Gastroesophageal sphincter (tissue), 4 donors: ENCODE measurements around the gene ABCG5. TPM values are rescaled to one million over a fixed set of nuclear protein-coding genes. Genes with fewer than 3 reads are reported as not detected.

Source experiments
- ATAC-seq: fragments of 150-250 bp; one replicate; pipeline ENCODE4 v1.9.1; 2016; ENCODE audit warnings: mild to moderate bottlenecking, moderate library complexity
- H3K27ac ChIP-seq, 4 donors: fragments of 200-600 bp; sonication (generic) in 3 of 4; 1 replicate in 3 of 4; 2 replicates in 1 of 4; pipeline ENCODE4 v1.5.1; 2016 to 2019
- H3K27me3 ChIP-seq: fragments of 200-600 bp; sonication (generic); one replicate; pipeline ENCODE4 v1.5.1; 2019
- H3K36me3 ChIP-seq, 2 donors: fragments of 200-600 bp; sonication (generic); one replicate each; pipeline ENCODE4 v1.5.1; 2019; ENCODE audit warnings: control low read depth in 1 of 2
- H3K4me1 ChIP-seq, 3 donors: fragments of 200-600 bp; sonication (generic); 1 replicate in 2 of 3; 2 replicates in 1 of 3; pipeline ENCODE4 v1.5.1; 2016 to 2019; ENCODE audit warnings: control low read depth in 2 of 3
- H3K4me3 ChIP-seq, 2 donors: fragments of 200-600 bp; sonication (generic); one replicate each; pipeline ENCODE4 v1.5.1; 2019; ENCODE audit warnings: mild to moderate bottlenecking in 1 of 2, moderate library complexity in 1 of 2
- H3K9me3 ChIP-seq, 3 donors: fragments of 200-600 bp; sonication (generic); one replicate each; pipeline ENCODE4 v1.5.1; 2017 to 2019; ENCODE audit warnings: control low read depth in 2 of 3
- EP300 ChIP-seq: sonication (generic); formaldehyde crosslinking; IDR thresholded peaks from one replicate; pipeline ENCODE4 v1.6.1; 2017; ENCODE audit warnings: antibody characterized with exemption, mild to moderate bottlenecking
- POLR2A ChIP-seq, 2 donors: fragments of 450-650 bp; IDR thresholded peaks; one replicate each; pipeline ENCODE4 v1.6.1; 2017; ENCODE audit warnings: antibody characterized with exemption in 2 of 2, mild to moderate bottlenecking in 2 of 2, moderate library complexity in 1 of 2
- POLR2AphosphoS5 ChIP-seq: sonication (generic); formaldehyde crosslinking; IDR thresholded peaks from one replicate; pipeline ENCODE4 v1.6.1; 2017; ENCODE audit warnings: antibody characterized with exemption
- WGBS, 2 donors: methylation state at CpG; one replicate each; pipeline ENCODE4 v1.1.5; 2018; ENCODE audit warnings: low coverage in 1 of 2; 5-methylcytosine and 5-hydroxymethylcytosine counted together
- total RNA-seq, 4 donors: library from RNA; depleted of rRNA; stranded (reverse); fragments of >200 nt; gene quantifications; one replicate each; pipeline ENCODE4 v1.1.0, GENCODE V29; 2016
- TF ChIP-seq, protein P1 (sequence below), 4 experiments: fragments of 200-600 bp in 2 of 4; fragments of 450-650 bp in 2 of 4; sonication (generic) in 1 of 4; IDR thresholded peaks; one replicate each; pipeline ENCODE4 v1.5.1; 2017 to 2019; ENCODE audit warnings: antibody characterized with exemption in 4 of 4, mild to moderate bottlenecking in 2 of 4, moderate library complexity in 2 of 4

ABCG5 gene
- total RNA-seq, result not detected

DNA sequence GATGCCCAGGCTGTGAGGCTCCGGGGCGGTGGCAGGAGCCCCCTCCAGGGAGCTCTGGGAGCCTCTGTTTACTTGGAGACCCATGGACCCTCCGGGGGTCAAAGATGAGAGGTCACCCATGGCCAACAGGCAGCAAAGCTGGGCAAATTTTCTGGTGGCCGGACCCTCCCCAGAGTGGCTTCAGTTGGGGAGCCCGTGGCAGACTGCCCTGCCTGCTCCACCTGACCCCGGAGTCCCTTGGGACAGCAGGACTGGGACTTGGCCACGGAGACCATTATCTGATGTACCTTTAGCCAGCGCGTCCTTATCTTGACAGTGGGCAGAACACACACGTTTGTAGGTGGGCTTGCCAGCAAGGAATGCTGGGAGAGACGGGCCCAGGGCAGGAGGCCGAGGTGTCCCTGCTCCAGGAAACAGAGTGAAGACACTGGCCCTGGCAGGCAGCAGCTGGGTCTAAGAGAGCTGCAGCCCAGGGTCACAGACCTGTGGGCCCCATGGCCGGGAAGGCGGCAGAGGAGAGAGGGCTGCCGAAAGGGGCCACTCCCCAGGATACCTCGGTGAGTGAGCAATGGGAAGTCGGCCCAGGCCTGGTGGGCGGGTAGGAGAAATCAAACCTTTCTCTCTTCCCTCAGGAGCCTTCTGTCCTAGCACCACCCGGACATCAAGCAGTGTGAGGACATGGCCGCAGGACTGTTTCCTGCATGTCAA is at the start of gene ABCG5, which contains the start of gene ABCG8:
Gene ABCG5, minus strand, starts transcription at position 280 of the 708 bp plus-strand sequence. Its CDS starts 160 bp downstream, at position 120.
Gene ABCG8, plus strand, starts transcription at position 412 of the 708 bp plus-strand sequence. Its CDS starts 83 bp downstream, at position 495.
- WGBS, 2 donors, result 77 to 92% methylated on average over 5 to 9 of the region's 20 CpGs
- H3K27me3 ChIP-seq, result no peaks in the 10 kb centered on the region
- H3K4me3 ChIP-seq, result no peak within 1 kb of the TSS
- no peaks in the 10 kb centered on the region for H3K9me3 ChIP-seq
- no peak for ATAC-seq
- H3K27ac ChIP-seq, result no peak within 1 kb of the TSS
- TF ChIP-seq EP300 (no peak), POLR2AphosphoS5 (no peak), POLR2A (IDR thresholded peaks at IDR 0.05) (no peak)
- TF ChIP-seq, protein P1, sequence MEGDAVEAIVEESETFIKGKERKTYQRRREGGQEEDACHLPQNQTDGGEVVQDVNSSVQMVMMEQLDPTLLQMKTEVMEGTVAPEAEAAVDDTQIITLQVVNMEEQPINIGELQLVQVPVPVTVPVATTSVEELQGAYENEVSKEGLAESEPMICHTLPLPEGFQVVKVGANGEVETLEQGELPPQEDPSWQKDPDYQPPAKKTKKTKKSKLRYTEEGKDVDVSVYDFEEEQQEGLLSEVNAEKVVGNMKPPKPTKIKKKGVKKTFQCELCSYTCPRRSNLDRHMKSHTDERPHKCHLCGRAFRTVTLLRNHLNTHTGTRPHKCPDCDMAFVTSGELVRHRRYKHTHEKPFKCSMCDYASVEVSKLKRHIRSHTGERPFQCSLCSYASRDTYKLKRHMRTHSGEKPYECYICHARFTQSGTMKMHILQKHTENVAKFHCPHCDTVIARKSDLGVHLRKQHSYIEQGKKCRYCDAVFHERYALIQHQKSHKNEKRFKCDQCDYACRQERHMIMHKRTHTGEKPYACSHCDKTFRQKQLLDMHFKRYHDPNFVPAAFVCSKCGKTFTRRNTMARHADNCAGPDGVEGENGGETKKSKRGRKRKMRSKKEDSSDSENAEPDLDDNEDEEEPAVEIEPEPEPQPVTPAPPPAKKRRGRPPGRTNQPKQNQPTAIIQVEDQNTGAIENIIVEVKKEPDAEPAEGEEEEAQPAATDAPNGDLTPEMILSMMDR (IDR thresholded peaks at IDR 0.05), result no peak
- no peaks in the 10 kb centered on the region for H3K4me1 ChIP-seq
- no peaks in the 10 kb centered on the region for H3K36me3 ChIP-seq

DNA sequence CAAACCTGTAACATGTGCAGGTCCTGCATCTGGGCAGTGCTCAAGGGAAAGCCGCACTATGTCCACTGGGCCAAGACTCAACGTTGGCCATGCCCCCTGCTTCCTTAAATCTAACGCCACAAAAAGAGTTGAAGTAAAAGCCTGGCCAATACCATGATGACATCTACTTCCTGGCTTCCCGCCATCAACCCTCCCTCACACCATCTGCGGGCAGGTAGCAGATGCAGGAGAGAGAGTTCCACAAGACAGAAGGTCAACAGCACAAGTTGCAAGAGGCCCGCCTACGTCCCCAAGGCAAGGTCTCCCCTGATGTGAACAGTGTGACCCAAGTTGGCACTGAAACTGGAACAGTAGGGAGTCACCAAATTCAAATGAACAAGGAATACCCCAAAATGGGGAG is 48.5 kb upstream of the ABCG5 start:
- no peaks in the 10 kb centered on the region for H3K27me3 ChIP-seq
- WGBS, 2 donors, result 91% methylated on average over 6 to 7 of the region's 7 CpGs
- no peak overlapping the region for H3K27ac ChIP-seq
- H3K4me1 ChIP-seq, result no peaks in the 10 kb centered on the region
- no peak for ATAC-seq
- no peaks in the 10 kb centered on the region for H3K9me3 ChIP-seq
- H3K36me3 ChIP-seq, result peaks cover 0 to 71% of the 10 kb centered on the region in 2 donors
- TF ChIP-seq, protein P1 (IDR thresholded peaks at IDR 0.05), result no peak
- no peak for TF ChIP-seq EP300
- TF ChIP-seq POLR2AphosphoS5, result no peak
- TF ChIP-seq POLR2A (IDR thresholded peaks at IDR 0.05), result no peak
- no peak overlapping the region for H3K4me3 ChIP-seq

DNA sequence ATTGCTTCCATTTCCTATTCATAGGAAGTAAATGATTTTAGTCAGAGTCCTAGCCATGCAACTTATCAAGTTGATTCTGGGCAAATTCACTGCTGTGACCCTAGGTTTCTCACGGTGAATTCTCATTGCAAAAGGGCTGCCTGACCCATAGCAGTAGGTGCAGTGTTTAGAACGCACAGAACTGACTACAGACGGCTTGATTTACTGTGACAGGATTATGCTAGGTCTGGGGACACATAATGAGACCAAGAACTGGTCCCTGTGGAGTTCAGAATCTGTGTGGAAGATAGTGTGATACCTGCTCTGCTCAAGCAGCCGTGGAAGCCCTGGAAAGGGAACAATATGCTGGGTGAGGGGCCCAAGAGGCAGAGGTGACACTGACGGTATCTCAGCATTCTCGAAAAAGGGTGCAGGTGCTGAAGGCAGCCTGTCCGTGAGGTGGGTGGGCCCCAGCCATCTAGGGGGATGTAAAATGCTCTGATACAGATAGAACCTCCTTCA is 46.5 kb upstream of the ABCG5 start:
- TF ChIP-seq POLR2AphosphoS5, result no peak
- TF ChIP-seq POLR2A (IDR thresholded peaks at IDR 0.05), result no peak
- TF ChIP-seq, protein P1 (IDR thresholded peaks at IDR 0.05), result no peak
- TF ChIP-seq EP300, result no peak
- no peaks in the 10 kb centered on the region for H3K27me3 ChIP-seq
- no peak for ATAC-seq
- 79 to 89% methylated on average over 4 to 6 of the region's 7 CpGs for WGBS, 2 donors
- H3K4me1 ChIP-seq, result no peaks in the 10 kb centered on the region
- H3K9me3 ChIP-seq, result no peaks in the 10 kb centered on the region
- peaks cover 0 to 51% of the 10 kb centered on the region in 2 donors for H3K36me3 ChIP-seq
- H3K4me3 ChIP-seq, result no peak overlapping the region
- no peak overlapping the region for H3K27ac ChIP-seq

DNA sequence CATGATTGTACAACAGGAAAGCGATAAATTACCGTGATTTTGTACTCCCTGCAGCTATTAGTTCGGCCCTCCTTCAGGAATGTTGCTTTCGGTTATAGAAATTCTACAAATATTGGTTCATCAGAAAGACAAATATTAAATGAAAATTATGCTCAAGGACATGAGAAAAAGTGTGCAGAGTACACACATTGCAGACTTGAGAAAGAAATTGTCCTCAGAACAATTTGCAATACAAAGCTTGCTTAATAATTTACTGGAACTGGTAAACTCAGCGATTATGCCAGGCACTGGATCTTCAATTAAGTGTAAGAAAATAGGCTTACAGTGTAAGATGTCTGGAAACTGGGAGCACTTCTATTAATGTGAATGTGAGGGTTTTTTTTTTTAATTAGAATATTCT is 46.0 kb upstream of the ABCG5 start:
- Histone ChIP-seq H3K36me3 (peaks cover 0 to 46% of the 10 kb centered on the region in 2 donors), H3K9me3 (no peaks in the 10 kb centered on the region), H3K27ac (no peak overlapping the region), H3K4me1 (no peaks in the 10 kb centered on the region), H3K4me3 (no peak overlapping the region), H3K27me3 (no peaks in the 10 kb centered on the region)
- TF ChIP-seq, protein P1 (IDR thresholded peaks at IDR 0.05), result no peak
- no peak for TF ChIP-seq POLR2AphosphoS5
- TF ChIP-seq POLR2A (IDR thresholded peaks at IDR 0.05), result no peak
- TF ChIP-seq EP300, result no peak
- ATAC-seq, result no peak
- 83 to 89% methylated on average over 5 of the region's 5 CpGs for WGBS, 2 donors

DNA sequence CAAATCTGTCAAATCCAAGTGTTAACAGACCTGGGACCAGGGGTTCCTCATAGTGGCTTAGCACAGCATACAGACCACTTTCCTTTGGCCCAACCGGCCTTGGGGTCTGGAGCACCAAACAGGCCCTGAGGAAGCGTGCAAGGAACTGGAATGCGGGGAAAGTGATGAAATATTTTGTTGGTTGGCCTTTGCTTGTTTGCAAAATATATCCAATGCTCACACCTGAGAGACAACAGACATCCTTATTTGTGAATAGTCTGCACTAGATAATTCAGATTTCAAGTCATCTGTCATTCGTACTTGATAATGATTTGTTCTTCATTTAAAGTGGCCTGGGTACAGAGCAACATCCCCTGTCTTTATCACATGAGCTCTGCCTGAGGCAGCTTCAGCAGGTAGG is 43.7 kb upstream of the ABCG5 start:
- H3K27ac ChIP-seq, result no peak overlapping the region
- no peaks in the 10 kb centered on the region for H3K27me3 ChIP-seq
- peaks cover 0 to 6% (median 0%) of the 10 kb centered on the region in 3 donors for H3K4me1 ChIP-seq
- TF ChIP-seq EP300 (no peak), POLR2AphosphoS5 (no peak), POLR2A (IDR thresholded peaks at IDR 0.05) (no peak)
- TF ChIP-seq, protein P1 (IDR thresholded peaks at IDR 0.05), result no peak
- H3K4me3 ChIP-seq, result no peak overlapping the region
- no peak for ATAC-seq
- no peaks in the 10 kb centered on the region for H3K9me3 ChIP-seq
- WGBS, 2 donors, result 84 to 88% methylated on average over 4 of the region's 4 CpGs
- H3K36me3 ChIP-seq, result peaks cover 0 to 22% of the 10 kb centered on the region in 2 donors
